ENCODE measurements around the gene HUNK.
"Not testable (repeated sequence)": the region's sequence is repeated elsewhere in the genome, so short reads cannot be mapped to it uniquely, and the experiment has no call there.

The HUNK gene

GRCh38 chr21:32008714-32009113 is 135.9 kb downstream of the HUNK start:
- DNase-seq = no peak

GRCh38 chr21:32009263-32009662 is 136.4 kb downstream of the HUNK start:
- DNase-seq = no peak

GRCh38 chr21:32015461-32016139 is 142.8 kb downstream of the HUNK start:
- no peak for DNase-seq

- no peak for DNase-seq
Measured at GRCh38 chr21:32018381-32018780, 145.6 kb downstream of the HUNK start.

GRCh38 chr21:32020564-32020963 is 147.7 kb downstream of the HUNK start:
- no peak for DNase-seq

GRCh38 chr21:32021319-32021994 is 148.6 kb downstream of the HUNK start:
- DNase-seq = no peak

- DNase-seq = no peak
Measured at GRCh38 chr21:32022146-32022545, 149.3 kb downstream of the HUNK start.

- DNase-seq = no peak
Measured at GRCh38 chr21:32030146-32030652, 157.4 kb downstream of the HUNK start.

GRCh38 chr21:32034850-32035249 is 162.0 kb downstream of the HUNK start:
- no peak for DNase-seq

GRCh38 chr21:32035617-32036016 is 162.8 kb downstream of the HUNK start:
- no peak for DNase-seq

GRCh38 chr21:32036756-32037155 is 163.9 kb downstream of the HUNK start:
- no peak for DNase-seq

GRCh38 chr21:32038751-32039150 is 165.9 kb downstream of the HUNK start:
- not testable (repeated sequence) for DNase-seq

GRCh38 chr21:32043458-32043857 is 170.6 kb downstream of the HUNK start:
- no peak for DNase-seq

- no peak for DNase-seq
Measured at GRCh38 chr21:32044205-32045180, 171.7 kb downstream of the HUNK start.

GRCh38 chr21:32046191-32046590 is 173.4 kb downstream of the HUNK start:
- DNase-seq = no peak

GRCh38 chr21:32048353-32048752 is 175.5 kb downstream of the HUNK start:
- DNase-seq = no peak

All from NCI-H774 (cell line).